ENCODE results near the gene CDK10. TPM values are rescaled to one million over a fixed set of nuclear protein-coding genes. Genes with fewer than 3 reads are reported as not detected.

The CDK10 gene
- total and polyA plus RNA-seq, 9 of the 15 experiments (the other 6 are each of a cell fraction or from before 2014, with no cell fraction given) = 2.0 to 85.1 (median 40.1) TPM

DNA sequence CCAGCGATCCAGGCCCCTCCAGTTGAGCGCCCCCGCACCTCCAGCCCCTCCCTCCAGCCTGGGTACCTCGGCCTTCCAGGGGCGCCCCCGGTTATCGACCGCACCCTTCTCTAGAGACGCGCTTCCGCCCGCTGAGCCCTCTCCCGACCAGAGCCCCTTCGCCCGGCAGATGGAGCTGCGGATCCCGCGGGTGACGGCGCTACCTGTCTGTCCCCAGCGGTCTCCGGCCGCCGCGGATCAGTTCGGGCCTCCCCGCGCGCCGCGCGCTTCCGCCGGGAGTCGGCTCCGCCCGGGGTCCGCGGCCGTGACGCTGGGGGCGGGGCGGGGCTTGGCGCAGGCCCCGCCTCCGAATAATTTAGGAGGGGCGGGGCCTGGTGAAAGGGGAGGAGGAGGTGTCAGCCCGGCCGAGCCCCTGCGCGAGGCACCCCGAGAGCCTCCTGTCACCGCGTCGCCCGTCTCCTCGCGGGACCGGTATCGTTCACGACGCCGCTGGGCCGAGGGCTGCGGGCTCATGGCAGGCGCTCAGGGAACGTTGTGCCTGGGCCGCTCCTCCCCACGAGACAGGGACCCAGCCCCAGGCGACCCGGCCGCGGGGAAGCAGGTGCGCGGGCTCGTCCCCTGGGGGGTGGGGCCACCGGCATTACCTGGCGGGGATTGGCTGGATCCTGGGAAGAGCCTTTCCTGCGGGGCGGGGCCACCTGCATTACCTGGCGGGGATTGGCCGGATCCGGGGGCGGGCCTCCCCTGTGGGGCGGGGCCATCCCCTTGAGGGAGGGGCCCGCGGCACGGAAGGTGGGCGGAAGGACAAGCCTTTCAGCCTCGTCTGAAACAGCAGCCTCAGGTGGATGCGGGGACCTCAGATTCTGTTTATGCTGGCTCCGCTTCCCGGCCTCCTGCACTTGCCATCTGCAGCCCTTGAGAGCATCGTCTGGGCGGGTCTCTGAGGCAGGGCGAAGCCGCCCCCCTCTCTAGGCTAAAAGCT is 15.2 kb downstream of the CDK10 start, which contains the start of gene SPATA2L (continued):
- TF ChIP-seq ZNF766 (CRISPR knock-in tag; conservative IDR thresholded peaks at IDR 0.05) (no peak), CBFB (CRISPR knock-in tag; IDR thresholded peaks at IDR 0.05) (no peak), ZNF436 (CRISPR knock-in tag; IDR thresholded peaks at IDR 0.05) (no peak), POLR2G (IDR thresholded peaks at IDR 0.05; ENCODE audit: low read depth, low read length) (peak; percentile 87), STAT5A (IDR thresholded peaks at IDR 0.05; ENCODE audit: borderline replicate concordance, low read length) (no peak), SUPT5H (IDR thresholded peaks at IDR 0.05) (peak; percentile 65), SAP30 (IDR thresholded peaks at IDR 0.05; ENCODE audit: borderline replicate concordance, insufficient read depth, low read depth, low read length, poor library complexity, severe bottlenecking) (peak; percentile 66), MAZ (CRISPR knock-in tag; conservative IDR thresholded peaks at IDR 0.05 in 1 of 2, IDR thresholded peaks at IDR 0.05 in 1 of 2) (peak; percentile 62 to 72), FIP1L1 (IDR thresholded peaks at IDR 0.05; ENCODE audit: low read depth, low read length, poor library complexity, severe bottlenecking) (peak; percentile 23), TCF7L2 (IDR thresholded peaks at IDR 0.05; ENCODE audit: low read depth, low read length) (no peak), ZNF146 (CRISPR knock-in tag; IDR thresholded peaks at IDR 0.05; ENCODE audit: unreplicated experiment) (no peak), POLR2A (conservative IDR thresholded peaks at IDR 0.05) (peak; percentile 61)
- TF ChIP-seq, protein P1, sequence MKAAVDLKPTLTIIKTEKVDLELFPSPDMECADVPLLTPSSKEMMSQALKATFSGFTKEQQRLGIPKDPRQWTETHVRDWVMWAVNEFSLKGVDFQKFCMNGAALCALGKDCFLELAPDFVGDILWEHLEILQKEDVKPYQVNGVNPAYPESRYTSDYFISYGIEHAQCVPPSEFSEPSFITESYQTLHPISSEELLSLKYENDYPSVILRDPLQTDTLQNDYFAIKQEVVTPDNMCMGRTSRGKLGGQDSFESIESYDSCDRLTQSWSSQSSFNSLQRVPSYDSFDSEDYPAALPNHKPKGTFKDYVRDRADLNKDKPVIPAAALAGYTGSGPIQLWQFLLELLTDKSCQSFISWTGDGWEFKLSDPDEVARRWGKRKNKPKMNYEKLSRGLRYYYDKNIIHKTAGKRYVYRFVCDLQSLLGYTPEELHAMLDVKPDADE (conservative IDR thresholded peaks at IDR 0.05; ENCODE audit: control insufficient read depth, low read depth, low read length) = 0 out of 2 replicates have a peak, but pooled peaks have one; percentile 54
- TF ChIP-seq, protein P2, sequence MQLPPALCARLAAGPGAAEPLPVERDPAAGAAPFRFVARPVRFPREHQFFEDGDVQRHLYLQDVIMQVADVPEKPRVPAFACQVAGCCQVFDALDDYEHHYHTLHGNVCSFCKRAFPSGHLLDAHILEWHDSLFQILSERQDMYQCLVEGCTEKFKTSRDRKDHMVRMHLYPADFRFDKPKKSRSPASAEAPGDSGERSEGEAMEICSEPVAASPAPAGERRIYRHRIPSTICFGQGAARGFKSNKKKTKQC (CRISPR knock-in tag; IDR thresholded peaks at IDR 0.05) = no peak; the same call in 1 of the 2 replicates
- TF ChIP-seq, protein P3, sequence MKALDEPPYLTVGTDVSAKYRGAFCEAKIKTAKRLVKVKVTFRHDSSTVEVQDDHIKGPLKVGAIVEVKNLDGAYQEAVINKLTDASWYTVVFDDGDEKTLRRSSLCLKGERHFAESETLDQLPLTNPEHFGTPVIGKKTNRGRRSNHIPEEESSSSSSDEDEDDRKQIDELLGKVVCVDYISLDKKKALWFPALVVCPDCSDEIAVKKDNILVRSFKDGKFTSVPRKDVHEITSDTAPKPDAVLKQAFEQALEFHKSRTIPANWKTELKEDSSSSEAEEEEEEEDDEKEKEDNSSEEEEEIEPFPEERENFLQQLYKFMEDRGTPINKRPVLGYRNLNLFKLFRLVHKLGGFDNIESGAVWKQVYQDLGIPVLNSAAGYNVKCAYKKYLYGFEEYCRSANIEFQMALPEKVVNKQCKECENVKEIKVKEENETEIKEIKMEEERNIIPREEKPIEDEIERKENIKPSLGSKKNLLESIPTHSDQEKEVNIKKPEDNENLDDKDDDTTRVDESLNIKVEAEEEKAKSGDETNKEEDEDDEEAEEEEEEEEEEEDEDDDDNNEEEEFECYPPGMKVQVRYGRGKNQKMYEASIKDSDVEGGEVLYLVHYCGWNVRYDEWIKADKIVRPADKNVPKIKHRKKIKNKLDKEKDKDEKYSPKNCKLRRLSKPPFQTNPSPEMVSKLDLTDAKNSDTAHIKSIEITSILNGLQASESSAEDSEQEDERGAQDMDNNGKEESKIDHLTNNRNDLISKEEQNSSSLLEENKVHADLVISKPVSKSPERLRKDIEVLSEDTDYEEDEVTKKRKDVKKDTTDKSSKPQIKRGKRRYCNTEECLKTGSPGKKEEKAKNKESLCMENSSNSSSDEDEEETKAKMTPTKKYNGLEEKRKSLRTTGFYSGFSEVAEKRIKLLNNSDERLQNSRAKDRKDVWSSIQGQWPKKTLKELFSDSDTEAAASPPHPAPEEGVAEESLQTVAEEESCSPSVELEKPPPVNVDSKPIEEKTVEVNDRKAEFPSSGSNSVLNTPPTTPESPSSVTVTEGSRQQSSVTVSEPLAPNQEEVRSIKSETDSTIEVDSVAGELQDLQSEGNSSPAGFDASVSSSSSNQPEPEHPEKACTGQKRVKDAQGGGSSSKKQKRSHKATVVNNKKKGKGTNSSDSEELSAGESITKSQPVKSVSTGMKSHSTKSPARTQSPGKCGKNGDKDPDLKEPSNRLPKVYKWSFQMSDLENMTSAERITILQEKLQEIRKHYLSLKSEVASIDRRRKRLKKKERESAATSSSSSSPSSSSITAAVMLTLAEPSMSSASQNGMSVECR (CRISPR knock-in tag; IDR thresholded peaks at IDR 0.05) = peak; percentile 74; the same call in 1 of the 2 replicates
- TF ChIP-seq, protein P4, sequence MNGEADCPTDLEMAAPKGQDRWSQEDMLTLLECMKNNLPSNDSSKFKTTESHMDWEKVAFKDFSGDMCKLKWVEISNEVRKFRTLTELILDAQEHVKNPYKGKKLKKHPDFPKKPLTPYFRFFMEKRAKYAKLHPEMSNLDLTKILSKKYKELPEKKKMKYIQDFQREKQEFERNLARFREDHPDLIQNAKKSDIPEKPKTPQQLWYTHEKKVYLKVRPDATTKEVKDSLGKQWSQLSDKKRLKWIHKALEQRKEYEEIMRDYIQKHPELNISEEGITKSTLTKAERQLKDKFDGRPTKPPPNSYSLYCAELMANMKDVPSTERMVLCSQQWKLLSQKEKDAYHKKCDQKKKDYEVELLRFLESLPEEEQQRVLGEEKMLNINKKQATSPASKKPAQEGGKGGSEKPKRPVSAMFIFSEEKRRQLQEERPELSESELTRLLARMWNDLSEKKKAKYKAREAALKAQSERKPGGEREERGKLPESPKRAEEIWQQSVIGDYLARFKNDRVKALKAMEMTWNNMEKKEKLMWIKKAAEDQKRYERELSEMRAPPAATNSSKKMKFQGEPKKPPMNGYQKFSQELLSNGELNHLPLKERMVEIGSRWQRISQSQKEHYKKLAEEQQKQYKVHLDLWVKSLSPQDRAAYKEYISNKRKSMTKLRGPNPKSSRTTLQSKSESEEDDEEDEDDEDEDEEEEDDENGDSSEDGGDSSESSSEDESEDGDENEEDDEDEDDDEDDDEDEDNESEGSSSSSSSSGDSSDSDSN (IDR thresholded peaks at IDR 0.05; ENCODE audit: borderline replicate concordance in 1 of 2, low read depth in 2 of 2, low read length in 2 of 2) = peak; percentile 94 to 97; a peak in 3 of 4 replicates
